Esophagus mucosa (tissue), 1 donor: ENCODE measurements around the gene GPC4. TPM values are rescaled to one million over a fixed set of nuclear protein-coding genes. Genes with fewer than 3 reads are reported as not detected.

Experiments
- ATAC-seq: fragments of 200-7000 bp; cut with Tn5 transposase; one replicate; pipeline ENCODE4 v1.9.1; 2020
- total RNA-seq: library from RNA; stranded (reverse); gene quantifications from one replicate; pipeline ENCODE4 v1.2.4, GENCODE V29; 2023
- donor health status: DM: yes; HTN: yes; CAD: no.

The GPC4 gene
- total RNA-seq, 1 donor from 2014 or later = 2.7 TPM

DNA sequence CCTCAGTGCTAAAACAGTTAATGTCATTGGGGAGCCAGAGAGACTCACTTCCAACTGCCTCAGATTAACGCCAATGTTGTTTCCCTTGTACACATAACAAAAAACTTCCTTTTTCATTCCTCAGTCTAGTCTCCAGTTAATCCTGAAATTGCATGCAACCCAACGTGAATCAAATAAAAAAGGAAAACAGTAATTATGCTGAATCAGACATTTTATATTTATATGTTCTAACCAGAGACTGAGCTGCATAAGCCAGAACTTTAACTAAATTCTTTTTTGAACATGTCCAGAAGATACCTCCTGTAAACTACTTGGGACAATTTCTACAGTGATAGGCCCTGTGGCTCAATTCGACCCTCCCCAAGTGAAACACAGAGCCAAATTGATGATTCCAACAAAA lies 4.7 kb downstream of the GPC4 start:
- ATAC-seq = no peak

DNA sequence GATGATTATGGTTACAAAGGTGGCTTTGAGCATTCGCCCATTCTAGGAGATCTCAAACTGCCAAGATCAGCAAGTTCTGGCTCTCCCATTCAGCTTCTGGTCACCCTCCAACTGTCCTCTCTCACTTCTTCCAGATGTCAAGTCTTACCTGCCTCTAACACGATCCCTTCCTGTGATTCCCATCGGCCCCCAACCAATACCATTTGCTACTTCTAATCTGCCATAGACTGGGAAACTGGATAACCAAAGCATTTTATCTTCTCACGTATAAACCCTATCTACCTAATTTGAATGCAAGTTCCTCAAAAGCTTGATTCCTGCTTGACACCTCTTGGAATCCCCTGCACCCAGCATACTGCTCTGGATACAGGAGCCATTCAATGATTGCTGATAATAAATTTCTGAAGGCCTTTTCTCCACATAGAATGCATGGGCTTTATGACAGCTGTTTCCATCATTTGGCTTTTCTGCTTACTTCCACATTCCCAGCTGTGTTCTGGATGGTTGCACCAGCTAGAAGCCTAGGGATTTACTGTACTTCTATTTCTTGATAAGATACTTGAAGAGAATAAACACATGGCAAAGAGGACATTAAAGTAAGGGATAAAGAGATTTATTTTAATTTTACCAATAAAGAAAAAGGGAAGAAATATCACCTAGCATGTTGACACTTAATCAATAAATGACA lies 9.6 kb downstream of the GPC4 start:
- no peak for ATAC-seq

DNA sequence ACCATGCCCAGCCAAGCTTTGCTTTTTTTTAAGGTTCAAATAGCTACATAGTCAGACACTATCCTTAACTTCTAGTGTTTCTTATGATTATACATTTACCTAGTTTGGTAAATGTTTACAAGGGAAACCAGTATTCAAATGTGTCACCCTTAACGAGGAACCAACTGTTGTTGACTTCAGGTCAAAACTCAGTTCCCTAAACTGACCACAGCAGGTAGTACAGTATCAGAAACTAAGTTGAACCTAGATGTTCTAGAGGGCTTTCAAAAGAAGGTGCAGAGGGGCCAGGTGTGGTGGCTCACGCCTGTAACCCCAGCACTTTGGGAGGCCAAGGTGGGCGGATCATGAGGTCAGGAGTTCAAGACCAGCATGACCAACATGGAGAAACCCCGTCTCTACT lies 11.3 kb downstream of the GPC4 start:
- ATAC-seq = no peak

DNA sequence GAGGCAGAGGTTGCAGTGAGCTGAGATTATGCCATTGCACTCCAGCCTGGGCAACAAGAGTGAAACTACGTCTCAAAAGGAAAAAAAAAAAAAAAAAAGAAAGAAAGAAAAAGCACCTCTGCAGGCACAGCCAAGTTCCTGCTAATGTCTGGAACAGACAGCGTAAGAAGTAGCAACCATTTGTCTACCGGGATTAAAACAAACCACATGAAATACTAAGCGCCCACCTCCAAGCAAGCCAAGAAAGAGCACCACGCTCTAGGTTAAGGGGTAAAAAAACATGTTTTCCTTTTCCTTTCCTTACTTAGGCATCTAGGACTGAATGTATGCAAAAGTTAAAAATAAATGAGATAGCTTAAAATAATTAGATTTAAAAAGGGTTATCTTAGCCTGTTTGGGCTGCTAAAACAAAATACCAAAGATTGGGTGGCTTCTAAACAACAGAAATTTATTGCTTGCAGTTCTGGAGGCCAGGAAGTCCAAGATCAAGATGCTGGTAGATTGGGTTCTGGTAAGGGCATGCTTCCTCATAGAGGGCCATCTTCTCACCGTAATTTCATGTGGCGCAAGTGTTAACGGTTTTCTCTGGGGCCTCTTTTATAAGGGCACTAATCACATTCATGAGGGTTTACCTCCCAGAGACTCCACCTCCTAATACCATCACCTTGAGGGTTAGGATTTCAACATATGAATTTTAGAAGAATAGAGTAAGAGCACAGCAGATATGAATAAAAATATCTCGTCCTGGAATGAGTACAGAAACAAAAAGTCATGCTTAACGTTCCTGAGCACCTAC lies 12.3 kb downstream of the GPC4 start:
- ATAC-seq = no peak

DNA sequence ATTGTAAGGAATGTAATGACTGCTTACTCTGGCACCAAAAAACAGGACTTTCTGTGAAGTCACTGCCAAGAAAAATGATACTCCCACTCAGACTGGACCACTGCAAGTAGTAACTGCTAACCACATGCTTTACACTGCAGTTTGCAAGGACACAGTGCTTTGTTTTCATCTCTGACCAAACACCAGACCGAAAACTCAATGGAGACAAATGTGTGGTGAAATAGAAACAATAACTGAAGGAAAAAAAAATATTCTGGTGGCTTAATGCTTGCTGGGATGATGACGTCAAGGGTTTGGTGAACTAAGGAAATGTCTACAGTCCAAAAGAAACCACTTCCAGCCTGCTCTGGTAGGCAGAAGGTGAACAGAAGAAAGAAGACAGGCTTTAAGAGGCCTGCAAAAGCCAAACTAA lies 13.2 kb downstream of the GPC4 start:
- no peak for ATAC-seq

DNA sequence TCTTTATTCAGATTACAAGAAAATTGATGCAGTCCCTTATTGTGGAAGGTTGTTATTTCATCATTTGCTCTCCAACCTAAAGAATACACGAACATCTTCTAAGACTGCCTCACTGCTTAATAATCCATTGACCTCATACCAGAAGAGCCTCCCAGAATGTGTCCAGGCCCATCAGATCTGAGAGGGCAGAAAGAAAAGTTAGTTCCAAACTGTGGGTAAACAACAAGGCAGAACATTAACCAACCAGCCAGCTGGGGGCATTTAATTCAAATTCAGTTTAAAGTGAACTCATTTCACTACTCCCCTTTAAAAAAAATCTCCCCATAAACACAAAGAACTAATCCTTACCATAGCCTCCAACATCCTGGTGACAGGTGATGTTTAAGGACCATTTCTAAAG lies 13.8 kb downstream of the GPC4 start:
- no peak for ATAC-seq

DNA sequence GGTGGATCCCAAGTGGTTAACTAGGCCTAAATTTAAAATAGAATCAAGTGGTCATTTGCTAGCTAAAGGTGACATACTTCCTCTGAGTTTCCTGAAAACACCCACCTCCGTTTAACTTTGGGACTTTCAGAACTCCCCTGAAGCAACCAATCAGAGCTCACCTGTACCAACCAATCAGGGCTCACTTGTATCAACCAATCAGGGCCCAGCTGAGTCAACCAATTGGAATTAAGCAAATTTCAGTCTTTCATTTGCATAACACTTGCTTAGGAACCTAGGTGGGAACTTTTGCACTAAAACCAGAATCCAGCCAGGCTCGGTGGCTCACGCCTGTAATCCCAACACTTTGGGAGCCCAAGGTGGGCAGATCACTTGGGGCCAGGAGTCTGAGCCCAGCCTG lies 15.9 kb downstream of the GPC4 start:
- ATAC-seq = no peak

DNA sequence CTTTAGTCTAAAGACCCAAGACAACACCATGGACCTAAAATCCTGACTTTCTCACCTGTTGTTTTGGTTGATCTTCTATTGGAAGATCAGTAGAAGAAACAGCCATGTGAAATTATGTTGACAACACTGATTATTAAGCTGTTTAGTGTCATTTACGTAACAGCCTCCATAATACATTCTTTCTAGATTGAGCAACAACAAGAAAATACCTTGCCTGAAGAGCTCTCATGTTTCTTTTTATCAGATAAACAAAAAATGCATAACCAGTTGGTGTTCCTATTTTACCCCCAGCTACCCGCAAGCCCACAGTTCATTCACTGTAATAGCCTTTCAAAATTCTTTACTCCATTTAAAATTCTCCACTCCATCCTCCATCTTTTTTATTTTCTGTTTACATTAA lies 20.5 kb downstream of the GPC4 start:
- ATAC-seq = no peak

DNA sequence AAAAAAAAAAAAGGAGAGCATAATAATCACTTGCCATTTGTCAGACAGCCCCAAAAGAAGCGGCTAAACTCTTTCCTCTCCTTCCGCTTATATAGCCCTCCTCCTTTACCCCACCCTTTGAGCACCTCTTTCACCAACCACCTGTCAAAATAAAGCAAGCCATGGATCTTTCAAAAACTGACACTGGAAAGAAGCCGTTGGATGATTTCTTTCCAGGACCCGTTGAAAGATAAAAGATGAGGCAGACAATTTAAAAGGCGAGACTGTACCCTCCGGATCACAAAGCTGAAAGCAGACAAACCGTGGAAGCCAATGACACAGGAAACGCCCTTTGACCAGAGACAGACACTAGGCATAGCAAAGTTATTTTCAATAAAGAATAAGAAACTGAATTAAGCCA lies 22.6 kb downstream of the GPC4 start:
- ATAC-seq = no peak

DNA sequence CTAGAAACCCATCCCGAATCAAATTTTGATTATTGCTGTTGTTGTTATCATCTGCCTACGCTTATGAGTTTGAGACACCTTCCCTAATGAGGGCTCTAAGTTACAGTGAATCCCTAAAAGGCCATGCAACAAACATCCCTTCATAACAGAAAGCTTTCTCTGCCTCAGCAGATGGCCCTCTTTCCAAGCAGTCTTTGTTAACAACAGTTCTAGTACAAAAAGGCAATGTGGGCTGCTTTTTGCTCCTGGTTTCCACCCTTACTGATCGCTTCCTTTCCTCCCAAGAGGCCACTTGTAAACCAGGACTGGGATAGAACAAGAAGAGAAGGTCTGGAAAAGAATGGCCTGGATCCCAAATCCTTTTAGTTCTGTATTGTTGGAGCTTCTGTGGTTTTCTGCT lies 24.2 kb downstream of the GPC4 start:
- no peak for ATAC-seq

DNA sequence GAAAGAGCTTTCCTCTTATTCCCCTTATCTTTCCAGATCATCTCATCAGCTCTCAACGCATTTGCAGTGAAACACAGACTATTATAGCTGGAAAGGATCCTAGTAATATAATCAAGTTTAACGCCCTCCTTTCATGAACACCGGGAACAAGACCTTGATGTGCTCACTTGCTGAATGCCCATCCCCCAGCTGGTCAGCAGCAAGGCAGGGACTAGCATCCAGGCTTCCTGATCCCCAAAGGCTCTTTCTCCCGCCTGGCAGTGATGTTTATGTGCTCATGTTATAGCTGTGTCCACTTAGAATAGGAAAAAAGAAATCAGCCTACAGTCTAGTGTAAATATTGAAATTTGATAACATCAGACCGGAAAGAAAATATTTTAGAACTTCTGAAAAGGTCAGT lies 24.6 kb downstream of the GPC4 start:
- no peak for ATAC-seq

DNA sequence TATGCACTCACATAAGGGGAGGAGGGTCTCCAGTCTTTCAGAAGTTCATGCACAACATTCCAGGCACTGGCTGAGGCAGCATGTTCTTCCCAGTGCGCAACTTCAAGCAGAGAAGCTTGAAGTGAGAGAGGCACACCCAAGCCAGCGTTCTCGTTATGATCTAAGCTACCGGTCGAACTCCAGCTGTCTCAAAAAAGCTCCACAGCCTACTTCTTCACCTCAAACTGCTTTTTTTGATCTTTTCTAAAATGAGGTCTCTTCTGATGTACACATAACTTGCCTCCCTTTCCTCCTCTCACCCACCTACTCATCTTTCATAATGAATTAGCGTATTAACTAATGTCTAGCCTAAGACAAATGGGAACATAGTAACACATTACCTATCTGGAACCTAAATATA lies 25.3 kb downstream of the GPC4 start:
- ATAC-seq = no peak

DNA sequence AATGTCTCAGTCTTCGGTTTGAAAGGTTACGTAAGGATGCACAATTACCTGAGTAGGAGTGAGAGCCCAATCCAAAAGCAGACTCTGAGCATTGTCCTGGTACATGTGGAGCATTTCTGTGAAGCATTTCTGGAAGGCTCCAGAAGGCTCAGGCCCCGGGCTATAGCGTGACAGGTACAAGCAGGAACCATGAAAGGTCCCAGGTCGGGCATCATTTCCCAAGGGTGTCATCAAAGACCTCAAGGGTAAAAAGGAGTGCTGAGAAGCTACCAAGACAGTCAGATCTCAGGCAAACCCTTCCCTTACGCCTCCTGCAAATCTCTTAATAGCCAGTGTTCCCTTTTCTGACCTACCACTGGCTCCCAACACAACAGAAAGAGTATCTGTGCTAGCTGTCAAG lies 30.8 kb downstream of the GPC4 start:
- no peak for ATAC-seq

DNA sequence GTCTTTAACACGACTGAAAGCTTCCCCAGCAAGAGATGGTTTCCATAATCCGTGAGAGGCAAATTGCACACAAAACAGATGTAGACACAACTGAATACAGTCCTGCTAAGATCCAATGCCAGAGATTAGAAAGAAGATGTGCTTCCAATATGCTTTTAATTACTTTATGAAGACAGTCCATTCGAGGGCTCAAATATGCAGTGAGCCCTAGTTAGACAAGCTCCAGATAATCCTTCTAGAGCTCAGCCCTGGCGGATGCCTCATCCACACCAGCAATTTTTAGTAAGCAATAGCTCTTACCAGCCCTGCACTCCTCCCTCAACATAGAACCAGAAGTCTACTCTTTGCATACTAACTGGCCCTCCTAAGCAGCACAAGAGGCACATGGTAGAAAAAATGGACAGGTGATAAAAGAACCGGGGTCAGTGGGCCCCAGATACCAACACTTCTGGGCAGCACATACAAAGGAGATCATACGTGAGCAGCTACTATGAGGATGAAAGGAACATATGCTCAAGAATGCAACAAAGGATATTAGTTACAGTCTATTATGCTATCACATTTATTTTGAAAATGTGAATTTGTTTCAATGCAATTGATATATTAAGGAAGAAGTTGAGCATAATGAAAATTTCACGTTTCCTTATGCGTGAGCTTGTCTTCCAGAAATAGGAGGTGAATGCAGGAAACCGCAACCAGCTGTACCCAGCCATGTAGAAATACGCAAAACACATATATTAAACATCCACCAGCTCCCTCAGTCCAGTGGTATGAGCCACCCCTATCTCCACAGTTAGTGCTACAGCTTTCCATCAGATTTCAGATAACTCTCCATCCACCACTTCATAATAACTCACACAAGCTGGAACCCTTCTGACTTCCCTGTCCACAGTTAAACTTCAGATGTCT lies 34.3 kb downstream of the GPC4 start:
- ATAC-seq = no peak

DNA sequence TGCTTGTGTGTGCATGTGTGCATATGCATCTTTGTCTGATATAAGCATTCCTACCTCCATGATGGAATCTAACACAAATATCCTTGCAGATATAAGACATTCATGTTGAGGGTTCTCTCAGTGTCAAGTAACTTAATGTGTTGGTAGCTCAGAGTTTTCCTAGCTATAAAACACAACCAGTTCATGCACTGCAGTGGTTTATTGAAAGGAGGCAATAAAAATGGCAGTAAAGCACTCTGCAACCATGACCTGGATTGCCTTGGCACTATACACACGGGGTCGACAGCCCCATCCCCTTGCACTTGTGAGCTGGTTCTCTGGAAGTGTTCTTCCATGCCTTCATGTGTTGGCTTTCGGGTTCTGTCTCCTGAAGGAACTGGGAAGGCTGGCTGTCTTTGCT lies 38.9 kb downstream of the GPC4 start:
- ATAC-seq = no peak

DNA sequence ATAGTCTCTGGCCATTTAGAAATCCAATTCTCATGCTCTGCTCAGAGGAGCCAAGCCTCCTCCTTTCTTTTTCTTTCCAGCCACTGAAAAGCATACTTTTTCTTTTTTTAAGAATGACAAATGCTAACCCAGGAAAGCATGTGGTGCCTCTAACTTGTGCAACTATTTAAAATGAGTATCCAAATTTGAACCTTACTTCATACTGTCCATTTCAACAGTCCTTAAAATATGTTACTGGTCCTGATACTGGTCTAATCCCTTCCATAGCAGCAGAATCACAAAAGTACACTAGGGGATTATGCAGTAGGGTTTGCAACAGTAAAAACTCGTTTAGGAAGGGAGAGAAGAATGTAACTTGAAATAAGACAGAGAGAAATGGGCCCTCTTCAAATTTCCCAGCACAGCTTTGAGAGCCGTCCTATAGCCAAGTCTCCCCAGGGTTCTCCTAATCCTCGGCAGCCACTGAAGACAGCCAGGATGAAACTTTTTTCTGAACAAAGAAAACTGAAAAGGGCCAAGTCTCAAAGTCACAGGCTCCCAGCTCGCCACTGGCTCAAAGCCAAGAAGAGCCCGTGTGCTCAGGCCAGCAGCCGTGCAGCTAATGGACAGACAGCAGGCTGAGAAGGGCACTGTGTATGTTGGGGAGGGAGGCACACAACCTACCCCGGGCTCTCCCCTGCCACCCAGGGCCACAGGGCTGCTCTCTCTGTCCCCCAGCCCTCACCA lies 39.5 kb downstream of the GPC4 start:
- ATAC-seq = no peak

DNA sequence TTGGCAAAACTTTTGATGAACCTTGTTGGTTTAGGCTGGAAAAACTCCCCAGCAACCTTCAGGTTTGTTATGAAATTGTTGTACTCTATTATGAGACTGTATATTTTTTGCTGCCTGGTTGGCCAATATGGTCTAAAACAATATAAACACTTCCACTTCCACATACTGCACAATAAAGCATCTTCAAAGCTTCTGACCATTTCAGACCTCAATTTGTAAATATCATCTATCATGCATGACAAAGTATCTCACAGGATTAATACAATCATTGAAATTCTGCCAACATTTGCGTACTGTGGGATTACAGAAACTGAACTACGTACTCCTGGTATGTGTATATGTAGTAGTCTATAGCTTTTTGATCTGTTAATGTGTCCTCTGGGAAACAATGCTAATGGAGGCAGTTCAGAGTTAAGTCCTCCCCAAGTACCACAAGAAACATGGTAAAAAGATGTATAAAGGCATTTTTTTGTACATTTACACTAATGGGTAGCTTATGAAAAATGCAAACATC lies 40.4 kb downstream of the GPC4 start:
- ATAC-seq = no peak

DNA sequence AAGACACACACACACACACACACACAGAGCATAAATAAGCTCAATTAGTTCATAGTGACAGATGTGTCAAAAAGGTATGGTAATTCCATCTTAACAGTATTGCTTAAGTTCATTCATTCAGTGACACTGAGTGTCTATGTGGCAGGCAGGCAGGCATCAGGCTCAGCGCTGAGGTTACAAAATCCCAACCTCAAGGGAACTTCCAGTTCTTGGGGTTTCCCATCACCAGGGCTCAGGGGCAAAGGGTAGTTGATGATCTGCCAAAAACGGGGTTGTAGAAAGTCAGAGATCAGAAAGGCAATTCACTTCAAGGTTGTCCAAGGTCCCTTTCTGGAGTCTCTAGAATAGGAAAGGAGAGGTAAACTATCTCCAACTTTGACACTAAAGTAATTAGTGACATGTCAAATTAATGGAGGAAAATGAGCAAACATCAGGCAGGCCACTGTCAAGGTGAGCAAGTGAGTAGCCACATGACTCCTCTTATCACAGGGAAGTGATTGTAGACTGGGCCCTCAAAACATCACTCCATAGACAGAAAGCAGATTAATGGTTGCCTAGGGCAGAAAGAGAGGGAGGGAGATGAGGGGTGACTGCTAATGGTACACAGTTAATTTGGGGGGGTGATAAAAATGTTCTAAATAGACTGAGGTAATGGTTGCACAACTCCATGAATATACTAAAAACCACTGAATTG lies 41.8 kb downstream of the GPC4 start:
- ATAC-seq = no peak

DNA sequence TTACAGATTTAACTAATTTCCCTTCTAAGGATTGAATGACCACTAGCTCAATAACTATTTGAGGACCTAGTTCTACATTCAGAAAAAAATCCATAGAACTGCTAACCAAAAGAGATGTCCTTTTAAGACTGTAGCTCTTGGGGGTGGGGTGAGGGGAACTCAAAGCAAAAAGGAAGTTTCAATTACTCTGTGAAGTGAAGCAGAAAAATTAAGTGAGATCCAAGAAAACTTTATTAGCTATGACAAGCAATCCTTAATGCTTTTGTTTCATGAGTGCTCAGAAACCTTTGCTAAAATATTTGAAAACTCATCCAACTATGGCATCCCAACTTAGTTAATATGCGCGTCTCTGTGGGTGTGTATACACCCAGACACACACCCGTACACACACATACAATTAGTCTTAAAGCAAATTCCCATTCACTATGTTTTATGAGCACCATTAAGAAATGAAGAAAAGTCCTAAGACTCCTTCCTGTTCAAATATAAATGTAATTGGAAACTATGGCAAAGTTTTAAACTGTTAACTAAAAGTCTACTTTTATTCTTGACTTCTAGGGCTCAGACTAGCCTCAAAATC lies 44.5 kb downstream of the GPC4 start:
- ATAC-seq = no peak

DNA sequence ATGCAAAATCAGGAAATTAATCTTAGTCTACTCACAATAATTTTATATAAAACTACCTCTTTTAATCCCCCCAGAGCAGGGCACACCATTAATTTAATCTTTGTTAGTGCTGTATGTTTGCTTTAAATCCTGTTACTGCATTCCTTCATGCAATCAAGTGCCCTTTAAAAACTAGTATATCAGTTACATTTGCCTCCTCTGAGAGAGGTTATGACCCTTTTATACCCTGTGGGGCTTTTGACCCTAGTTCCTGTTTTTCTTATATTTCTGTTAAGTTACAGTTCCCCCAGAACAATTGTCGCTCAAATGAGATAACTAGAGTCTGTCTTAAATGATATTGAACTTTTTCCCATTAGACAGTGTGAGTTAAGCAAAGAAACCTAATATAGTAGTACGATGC lies 46.2 kb downstream of the GPC4 start:
- no peak for ATAC-seq

DNA sequence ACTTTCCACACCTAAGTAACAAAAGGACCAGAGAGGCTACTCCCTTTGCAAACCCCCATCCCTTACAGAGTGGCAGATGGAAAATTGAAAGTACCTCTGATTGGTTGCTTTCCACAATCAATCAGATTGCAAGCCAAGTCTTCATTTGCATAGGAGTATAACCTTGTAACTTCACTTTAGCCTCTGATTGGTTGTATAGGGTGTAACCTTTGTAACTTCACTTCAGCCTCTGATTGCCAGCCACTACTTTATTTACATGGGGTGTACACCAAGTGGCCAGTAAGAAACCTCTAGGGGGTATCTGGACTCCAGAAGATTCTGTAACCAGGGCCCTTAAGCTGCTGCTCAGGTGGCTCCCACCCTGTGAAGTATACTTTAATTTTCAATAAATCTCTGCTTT lies 48.6 kb downstream of the GPC4 start:
- no peak for ATAC-seq
